Measurements from ENCODE around the gene ANKMY1.

DNA sequence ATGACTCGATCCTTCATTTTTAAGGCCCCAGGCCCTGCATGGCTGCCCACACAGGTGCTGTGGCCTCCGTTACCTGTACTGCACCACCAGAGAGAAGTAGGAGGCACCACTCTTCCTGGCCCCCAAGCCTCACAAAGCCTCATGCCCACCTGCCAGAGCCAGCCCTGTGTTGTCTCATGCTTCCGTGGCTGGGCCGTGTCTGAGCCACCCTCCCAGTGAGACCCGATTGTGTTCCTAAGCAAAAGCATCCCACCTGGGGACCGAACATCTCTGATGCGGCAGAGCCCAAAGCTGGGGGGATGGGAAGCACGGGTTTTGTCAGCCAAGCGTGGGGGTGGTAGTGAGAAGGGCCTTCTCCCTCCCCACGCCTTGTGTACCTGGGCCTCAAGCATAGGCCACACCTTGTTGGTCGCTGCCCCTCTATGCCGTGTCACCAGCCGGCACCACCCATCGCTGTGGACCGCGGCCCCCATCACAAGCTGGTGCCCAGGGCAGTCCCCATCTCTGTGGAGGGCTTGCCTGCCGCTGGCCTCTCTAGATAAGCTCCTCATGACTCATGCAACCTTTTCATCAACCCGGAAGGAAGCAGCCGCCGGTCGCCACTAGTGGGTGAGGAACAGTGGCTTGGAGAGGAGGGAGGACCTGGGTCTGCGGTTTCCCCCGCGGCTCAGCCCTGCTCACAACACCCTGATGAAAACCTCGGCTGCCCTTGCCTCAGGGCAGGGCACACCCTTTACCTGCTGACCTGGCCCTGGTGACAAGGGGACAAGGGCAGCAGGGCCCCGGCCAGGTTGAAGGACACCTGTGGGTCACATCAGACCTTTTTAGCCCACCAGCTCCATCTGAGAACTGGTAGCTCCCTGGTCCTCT lies 7.8 kb upstream of the ANKMY1 start:
- TF ChIP-seq, protein P1, sequence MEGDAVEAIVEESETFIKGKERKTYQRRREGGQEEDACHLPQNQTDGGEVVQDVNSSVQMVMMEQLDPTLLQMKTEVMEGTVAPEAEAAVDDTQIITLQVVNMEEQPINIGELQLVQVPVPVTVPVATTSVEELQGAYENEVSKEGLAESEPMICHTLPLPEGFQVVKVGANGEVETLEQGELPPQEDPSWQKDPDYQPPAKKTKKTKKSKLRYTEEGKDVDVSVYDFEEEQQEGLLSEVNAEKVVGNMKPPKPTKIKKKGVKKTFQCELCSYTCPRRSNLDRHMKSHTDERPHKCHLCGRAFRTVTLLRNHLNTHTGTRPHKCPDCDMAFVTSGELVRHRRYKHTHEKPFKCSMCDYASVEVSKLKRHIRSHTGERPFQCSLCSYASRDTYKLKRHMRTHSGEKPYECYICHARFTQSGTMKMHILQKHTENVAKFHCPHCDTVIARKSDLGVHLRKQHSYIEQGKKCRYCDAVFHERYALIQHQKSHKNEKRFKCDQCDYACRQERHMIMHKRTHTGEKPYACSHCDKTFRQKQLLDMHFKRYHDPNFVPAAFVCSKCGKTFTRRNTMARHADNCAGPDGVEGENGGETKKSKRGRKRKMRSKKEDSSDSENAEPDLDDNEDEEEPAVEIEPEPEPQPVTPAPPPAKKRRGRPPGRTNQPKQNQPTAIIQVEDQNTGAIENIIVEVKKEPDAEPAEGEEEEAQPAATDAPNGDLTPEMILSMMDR (IDR thresholded peaks at IDR 0.05): no peak
- no peak for TF ChIP-seq POLR2A (IDR thresholded peaks at IDR 0.05)

Measured in testis (tissue), 2 donors.